K562 (cell line): ENCODE measurements around the gene ARMH3.

Experiments
- EP300 ChIP-seq: IDR thresholded peaks from 2 replicates; pipeline ENCODE4 v1.6.1; 2012; ENCODE audit warnings: low read length, improper control_type of control experiment
- LARP7 ChIP-seq: fragments of 450-650 bp; IDR thresholded peaks from 2 replicates; pipeline ENCODE4 v1.6.1; 2016
- POLR2AphosphoS5 ChIP-seq: IDR thresholded peaks from 2 replicates; pipeline ENCODE4 v1.6.1; 2011; ENCODE audit warnings: mild to moderate bottlenecking, low read depth, low read length, moderate library complexity; ENCODE audit not compliant: control insufficient read depth, insufficient read depth
- PURB ChIP-seq: sonication (generic); formaldehyde crosslinking; IDR thresholded peaks from 2 replicates; pipeline ENCODE4 v1.9.0; 2021; ENCODE audit warnings: low read depth, mild to moderate bottlenecking, missing genetic modification reagents
- SLC30A9 ChIP-seq: fragments of 250-450 bp; sonication (Bioruptor Pico); IDR thresholded peaks from 2 replicates; pipeline ENCODE4 v1.8.0; 2022; ENCODE audit warnings: mild to moderate bottlenecking, moderate library complexity
- SRSF9 ChIP-seq: fragments of 200-400 bp; formaldehyde crosslinking; IDR thresholded peaks from 2 replicates; pipeline ENCODE4 v1.6.1; 2017; ENCODE audit warnings: low read depth, low read length, borderline replicate concordance
- ZKSCAN8 ChIP-seq: fragments of 200-800 bp; sonication (Bioruptor generic); IDR thresholded peaks from 2 replicates; pipeline ENCODE4 v1.6.1; 2016; ENCODE audit warnings: missing genetic modification characterization, missing compliant biosample characterization
- ZNF354B ChIP-seq: fragments of 250-450 bp; sonication (Bioruptor Pico); IDR thresholded peaks from 2 replicates; pipeline ENCODE4 v1.4.0; 2020
- TF ChIP-seq, protein P1 (sequence below), 3 experiments: IDR thresholded peaks in 2 of 3; conservative IDR thresholded peaks in 1 of 3; 2 replicates each; pipeline ENCODE4 v1.5.1; 2011 to 2012; ENCODE audit warnings: low read length in 3 of 3, mild to moderate bottlenecking in 3 of 3, control low read depth in 2 of 3, improper control_type of control experiment in 1 of 3, inconsistent platforms in 1 of 3, low read depth in 1 of 3, mixed read lengths in 1 of 3, moderate library complexity in 1 of 3; ENCODE audit not compliant: insufficient read depth in 2 of 3
- TF ChIP-seq, protein P2 (sequence below): fragments of 250-450 bp; sonication (Bioruptor Pico); IDR thresholded peaks from 2 replicates; pipeline ENCODE4 v1.8.0; 2021; ENCODE audit warnings: moderate library complexity, mild to moderate bottlenecking, inconsistent platforms
- TF ChIP-seq, protein P3 (sequence below): fragments of 250-450 bp; sonication (Bioruptor Pico); IDR thresholded peaks from 2 replicates; pipeline ENCODE4 v1.8.0; 2021; ENCODE audit warnings: mild to moderate bottlenecking, moderate library complexity
- TF ChIP-seq, protein P4 (sequence below): sonication (generic); formaldehyde crosslinking; IDR thresholded peaks from 2 replicates; pipeline ENCODE4 v1.8.1; 2022; ENCODE audit warnings: missing genetic modification reagents

DNA sequence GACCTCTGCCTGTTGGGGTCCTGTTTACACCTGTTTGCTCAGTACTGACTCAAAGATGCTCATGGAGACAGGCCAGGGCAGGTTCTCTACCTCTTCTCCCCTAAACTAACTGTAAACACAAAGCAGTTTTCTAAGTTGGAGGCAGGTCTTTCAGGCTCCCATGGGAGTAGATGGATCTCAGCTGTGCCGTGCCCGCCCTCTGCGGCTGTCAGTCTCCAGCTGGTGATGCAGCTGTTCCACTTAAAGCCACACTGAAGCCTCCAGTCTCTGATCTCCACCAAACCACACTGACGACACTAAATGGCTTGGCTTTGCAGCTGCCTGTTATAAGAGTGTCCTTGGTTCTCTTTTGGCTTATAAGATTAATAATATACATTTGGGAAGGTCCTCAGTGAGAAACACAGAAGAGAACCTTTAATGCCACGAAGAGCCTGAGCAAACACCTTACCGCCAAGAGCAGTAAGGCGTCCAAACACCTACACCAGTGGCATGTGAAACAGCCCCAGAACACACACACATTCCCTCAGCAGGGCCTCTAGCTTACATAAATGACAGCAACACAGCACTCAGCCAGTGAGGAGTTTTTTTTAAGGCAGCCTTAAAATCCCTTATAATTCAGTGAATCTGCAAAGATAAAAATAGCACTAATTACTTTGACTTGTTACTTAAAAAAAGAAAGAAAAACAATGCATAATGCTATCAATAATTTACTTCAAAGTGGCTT, 152.0 kb downstream of the ARMH3 start:
- TF ChIP-seq PURB (CRISPR knock-in tag) (no peak), EP300 (no peak), SRSF9 (no peak), SLC30A9 (CRISPR knock-in tag) (no peak), ZKSCAN8 (CRISPR knock-in tag) (no peak), ZNF354B (CRISPR knock-in tag) (no peak), POLR2AphosphoS5 (no peak), LARP7 (no peak)
- TF ChIP-seq, protein P1, sequence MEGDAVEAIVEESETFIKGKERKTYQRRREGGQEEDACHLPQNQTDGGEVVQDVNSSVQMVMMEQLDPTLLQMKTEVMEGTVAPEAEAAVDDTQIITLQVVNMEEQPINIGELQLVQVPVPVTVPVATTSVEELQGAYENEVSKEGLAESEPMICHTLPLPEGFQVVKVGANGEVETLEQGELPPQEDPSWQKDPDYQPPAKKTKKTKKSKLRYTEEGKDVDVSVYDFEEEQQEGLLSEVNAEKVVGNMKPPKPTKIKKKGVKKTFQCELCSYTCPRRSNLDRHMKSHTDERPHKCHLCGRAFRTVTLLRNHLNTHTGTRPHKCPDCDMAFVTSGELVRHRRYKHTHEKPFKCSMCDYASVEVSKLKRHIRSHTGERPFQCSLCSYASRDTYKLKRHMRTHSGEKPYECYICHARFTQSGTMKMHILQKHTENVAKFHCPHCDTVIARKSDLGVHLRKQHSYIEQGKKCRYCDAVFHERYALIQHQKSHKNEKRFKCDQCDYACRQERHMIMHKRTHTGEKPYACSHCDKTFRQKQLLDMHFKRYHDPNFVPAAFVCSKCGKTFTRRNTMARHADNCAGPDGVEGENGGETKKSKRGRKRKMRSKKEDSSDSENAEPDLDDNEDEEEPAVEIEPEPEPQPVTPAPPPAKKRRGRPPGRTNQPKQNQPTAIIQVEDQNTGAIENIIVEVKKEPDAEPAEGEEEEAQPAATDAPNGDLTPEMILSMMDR (IDR thresholded peaks at IDR 0.05 in 2 of 3, conservative IDR thresholded peaks at IDR 0.05 in 1 of 3; ENCODE audit: insufficient read depth in 2 of 3, low read depth in 1 of 3, low read length in 3 of 3), result no peak
- TF ChIP-seq, protein P2, sequence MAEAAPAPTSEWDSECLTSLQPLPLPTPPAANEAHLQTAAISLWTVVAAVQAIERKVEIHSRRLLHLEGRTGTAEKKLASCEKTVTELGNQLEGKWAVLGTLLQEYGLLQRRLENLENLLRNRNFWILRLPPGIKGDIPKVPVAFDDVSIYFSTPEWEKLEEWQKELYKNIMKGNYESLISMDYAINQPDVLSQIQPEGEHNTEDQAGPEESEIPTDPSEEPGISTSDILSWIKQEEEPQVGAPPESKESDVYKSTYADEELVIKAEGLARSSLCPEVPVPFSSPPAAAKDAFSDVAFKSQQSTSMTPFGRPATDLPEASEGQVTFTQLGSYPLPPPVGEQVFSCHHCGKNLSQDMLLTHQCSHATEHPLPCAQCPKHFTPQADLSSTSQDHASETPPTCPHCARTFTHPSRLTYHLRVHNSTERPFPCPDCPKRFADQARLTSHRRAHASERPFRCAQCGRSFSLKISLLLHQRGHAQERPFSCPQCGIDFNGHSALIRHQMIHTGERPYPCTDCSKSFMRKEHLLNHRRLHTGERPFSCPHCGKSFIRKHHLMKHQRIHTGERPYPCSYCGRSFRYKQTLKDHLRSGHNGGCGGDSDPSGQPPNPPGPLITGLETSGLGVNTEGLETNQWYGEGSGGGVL (CRISPR knock-in tag), result no peak
- TF ChIP-seq, protein P3, sequence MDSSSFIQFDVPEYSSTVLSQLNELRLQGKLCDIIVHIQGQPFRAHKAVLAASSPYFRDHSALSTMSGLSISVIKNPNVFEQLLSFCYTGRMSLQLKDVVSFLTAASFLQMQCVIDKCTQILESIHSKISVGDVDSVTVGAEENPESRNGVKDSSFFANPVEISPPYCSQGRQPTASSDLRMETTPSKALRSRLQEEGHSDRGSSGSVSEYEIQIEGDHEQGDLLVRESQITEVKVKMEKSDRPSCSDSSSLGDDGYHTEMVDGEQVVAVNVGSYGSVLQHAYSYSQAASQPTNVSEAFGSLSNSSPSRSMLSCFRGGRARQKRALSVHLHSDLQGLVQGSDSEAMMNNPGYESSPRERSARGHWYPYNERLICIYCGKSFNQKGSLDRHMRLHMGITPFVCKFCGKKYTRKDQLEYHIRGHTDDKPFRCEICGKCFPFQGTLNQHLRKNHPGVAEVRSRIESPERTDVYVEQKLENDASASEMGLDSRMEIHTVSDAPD, result no peak
- TF ChIP-seq, protein P4, sequence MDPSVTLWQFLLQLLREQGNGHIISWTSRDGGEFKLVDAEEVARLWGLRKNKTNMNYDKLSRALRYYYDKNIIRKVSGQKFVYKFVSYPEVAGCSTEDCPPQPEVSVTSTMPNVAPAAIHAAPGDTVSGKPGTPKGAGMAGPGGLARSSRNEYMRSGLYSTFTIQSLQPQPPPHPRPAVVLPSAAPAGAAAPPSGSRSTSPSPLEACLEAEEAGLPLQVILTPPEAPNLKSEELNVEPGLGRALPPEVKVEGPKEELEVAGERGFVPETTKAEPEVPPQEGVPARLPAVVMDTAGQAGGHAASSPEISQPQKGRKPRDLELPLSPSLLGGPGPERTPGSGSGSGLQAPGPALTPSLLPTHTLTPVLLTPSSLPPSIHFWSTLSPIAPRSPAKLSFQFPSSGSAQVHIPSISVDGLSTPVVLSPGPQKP (CRISPR knock-in tag), result no peak
